GM18498 (cell line): ENCODE data around the gene CYSRT1.
A peak's percentile ranks its signal among the peaks of the same experiment; 100 is the strongest.

Experiments used
- ATAC-seq: cut with Tn5 transposase; IDR thresholded peaks from one replicate; pipeline ENCODE4 v1.9.1; 2021; ENCODE audit warnings: mild to moderate bottlenecking, moderate library complexity; ENCODE audit not compliant: unreplicated experiment

CYSRT1 gene

DNA sequence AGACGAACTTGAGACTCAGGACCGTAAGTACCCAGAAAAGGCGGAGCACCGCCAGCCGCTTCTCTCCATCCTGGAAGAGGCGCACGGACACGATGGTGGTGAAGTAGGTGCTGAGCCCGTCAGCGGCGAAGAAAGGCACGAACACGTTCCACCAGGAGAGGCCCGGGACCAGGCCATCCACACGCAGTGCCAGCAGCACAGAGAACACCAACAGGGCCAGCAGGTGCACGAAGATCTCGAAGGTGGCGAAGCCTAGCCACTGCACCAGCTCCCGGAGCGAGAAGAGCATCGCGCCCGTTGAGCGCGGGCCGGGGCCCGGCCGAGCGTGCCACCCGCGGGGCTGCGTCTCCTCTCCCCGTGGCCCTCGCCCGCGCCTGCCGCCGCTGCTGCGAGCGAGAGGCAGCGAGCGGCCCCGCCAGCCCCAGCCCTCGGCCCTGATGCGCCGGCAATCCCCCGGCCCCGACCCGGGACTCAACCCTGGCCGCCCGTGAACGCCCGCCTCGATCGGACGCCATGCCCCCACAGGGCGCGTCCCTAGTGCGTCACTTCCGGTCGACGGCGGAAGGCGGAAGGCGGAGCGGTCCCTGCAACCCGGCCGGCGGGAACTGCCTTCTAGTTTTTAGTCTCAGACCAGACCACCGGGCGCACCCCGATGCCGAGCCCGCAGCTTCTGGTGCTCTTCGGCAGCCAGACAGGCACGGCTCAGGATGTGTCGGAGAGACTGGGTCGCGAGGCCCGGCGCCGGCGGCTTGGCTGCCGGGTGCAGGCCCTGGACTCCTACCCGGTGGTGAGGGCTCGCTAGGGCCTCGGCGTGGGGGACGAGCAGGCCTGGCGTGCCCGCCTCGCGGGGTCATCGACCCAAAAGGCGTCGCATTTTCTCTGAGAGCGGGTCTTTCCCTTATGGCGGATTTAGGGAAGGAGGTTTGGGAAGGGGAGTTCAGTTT lies 19.6 kb upstream of the CYSRT1 start, which contains the start of the genes NDOR1 and TMEM203:
TSS of gene NDOR1 (plus strand) at position 575 of the 944 bp plus-strand sequence. CDS start at position 653, 78 bp downstream.
TSS of gene TMEM203 (minus strand) at position 523 of the 944 bp plus-strand sequence. CDS start at position 289, 234 bp downstream.
- peak; percentile 39 for ATAC-seq

DNA sequence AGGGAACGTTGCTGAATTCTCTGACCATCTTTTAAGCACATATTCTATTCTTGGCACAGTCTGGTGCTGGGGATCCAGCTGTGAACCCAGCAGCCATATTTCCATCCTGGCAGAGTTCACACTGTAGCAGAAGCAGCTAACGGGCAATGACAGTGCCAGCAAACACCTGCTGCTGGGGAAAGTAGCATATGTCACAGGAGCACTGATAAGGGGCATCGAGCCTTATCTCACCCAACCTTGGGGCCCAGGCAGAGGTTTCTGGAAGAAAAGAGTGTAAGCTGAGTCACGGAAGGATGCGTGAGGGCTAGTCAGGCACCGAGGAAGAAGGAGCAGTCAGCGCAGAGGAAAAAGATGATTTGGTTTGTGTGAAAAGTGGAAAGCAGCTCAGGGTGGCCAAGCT lies 18.4 kb upstream of the CYSRT1 start:
- ATAC-seq = no peak

GRCh38 chr9:137211532-137211931 lies 13.4 kb upstream of the CYSRT1 start:
- no peak for ATAC-seq

GRCh38 chr9:137212520-137212919 lies 12.5 kb upstream of the CYSRT1 start:
- no peak for ATAC-seq

DNA sequence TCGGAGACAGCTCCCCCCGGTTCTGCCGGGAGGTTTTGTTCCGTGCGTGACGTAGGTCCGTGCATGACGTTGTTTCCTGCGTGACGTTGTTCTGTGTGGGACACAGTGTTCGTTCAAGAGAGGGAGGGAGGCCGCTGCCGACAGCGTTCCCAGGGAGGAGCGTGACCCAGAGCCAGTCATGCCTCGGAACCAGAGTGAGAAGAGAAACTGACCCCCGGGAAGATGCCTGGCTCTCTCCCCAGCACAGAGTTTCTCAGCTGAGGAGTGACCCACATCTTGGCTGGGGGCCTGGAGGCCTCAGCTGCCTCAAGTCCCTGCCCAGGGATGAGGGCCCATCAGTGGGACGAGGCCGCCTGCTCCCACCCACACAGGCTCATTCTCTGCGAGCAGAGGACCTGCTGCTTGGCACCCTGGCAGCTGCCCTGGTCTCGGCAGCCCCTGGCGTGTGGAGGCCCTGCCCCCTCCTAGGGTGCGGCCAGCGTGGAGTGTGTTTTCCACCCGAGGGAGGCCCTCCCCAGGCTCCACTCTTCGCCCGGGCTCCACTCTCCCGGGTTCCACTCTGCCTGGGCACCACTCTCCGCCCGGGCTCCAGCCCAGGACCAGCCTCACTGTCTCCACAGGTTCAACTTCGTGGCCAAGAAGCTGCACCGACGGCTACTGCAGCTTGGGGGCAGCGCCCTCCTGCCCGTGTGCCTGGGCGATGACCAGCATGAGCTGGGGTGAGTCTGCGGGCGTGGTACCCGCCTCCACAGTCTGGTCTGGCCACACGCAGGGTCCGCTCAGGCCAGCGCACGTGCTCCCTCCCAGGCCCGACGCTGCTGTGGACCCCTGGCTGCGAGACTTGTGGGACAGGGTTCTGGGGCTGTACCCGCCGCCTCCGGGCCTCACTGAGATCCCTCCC lies 11.6 kb upstream of the CYSRT1 start:
- ATAC-seq = no peak

DNA sequence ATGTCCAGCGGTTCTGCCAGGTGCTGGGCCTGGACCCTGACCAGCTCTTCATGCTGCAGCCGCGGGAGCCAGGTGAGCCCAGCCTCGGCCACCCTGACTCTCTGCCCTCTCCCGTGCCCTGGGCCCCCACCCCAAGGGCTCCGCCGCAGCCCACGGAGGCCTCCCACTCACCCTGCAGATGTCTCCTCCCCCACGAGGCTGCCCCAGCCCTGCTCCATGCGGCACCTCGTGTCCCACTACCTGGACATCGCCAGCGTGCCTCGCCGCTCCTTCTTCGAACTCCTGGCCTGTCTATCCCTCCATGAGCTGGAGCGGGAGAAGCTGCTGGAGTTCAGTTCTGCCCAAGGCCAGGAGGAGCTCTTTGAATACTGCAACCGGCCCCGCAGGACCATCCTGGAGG lies 10.4 kb upstream of the CYSRT1 start:
- no peak for ATAC-seq

DNA sequence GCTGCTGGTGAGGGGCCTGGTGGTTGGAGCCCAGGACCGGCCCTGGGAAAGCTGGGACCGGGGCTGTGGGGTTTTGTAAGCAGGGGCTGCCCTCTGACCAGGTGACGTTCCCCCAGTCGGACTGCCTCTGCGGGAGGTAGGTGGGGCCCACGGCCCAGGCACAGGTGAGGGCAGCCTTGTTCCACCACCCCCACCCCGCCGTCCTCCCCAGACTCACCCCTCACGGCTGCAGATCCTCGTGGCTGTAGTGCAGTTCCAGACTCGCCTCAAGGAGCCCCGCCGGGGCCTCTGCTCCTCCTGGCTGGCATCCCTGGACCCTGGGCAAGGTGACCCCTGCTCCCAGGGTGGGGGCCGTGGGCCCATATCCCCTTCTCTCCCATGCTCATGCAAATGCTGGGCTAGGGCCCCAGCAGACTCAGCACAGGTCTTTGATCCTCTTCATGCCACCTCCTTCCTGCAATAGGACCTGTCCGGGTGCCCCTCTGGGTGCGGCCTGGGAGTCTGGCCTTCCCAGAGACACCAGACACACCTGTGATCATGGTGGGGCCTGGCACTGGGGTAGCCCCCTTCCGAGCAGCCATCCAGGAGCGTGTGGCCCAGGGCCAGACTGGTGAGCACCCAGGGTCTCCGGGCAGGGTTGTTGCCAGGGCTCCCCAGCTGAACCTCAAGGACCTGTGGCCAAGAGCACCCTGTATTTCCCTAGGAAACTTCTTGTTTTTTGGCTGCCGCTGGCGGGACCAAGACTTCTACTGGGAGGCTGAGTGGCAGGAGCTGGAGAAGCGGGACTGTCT lies 9.6 kb upstream of the CYSRT1 start:
- no peak for ATAC-seq

DNA sequence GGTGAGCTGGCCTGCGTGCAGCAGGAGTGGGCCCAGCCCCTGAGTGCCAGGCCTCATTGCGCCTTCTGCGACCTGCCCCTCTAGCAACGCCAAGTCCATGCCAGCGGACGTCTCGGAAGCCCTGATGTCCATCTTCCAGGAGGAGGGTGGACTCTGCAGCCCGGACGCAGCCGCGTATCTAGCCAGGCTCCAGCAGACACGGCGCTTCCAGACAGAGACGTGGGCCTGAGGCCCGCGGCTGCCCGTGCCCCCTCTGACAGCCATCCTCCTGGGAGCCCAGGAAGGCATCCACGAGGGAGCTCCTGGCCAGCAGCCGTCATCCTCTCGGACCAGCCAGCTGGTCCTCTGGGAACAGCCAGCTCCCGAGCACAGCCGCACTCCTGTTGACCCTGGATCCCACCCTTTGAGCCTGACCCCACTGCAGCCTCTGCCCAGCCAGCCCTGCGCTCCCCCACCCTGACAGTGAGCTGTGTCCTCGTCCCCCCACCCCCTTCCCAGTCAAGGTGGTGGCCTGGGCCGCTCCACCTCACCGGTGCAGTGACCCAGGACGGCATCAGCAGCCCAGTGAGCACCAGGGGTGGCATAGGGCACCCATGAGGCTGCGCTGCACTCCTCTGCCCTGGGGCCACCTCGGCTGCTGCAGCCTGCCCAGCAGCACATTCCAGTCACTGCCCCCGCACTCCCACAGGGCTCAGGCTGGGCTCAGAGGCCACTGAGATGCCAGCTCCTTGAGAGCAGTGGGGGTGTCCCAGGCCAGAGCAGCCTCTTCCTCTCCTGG lies 8.6 kb upstream of the CYSRT1 start:
- no peak for ATAC-seq

GRCh38 chr9:137217276-137218211 lies 7.4 kb upstream of the CYSRT1 start:
- no peak for ATAC-seq

DNA sequence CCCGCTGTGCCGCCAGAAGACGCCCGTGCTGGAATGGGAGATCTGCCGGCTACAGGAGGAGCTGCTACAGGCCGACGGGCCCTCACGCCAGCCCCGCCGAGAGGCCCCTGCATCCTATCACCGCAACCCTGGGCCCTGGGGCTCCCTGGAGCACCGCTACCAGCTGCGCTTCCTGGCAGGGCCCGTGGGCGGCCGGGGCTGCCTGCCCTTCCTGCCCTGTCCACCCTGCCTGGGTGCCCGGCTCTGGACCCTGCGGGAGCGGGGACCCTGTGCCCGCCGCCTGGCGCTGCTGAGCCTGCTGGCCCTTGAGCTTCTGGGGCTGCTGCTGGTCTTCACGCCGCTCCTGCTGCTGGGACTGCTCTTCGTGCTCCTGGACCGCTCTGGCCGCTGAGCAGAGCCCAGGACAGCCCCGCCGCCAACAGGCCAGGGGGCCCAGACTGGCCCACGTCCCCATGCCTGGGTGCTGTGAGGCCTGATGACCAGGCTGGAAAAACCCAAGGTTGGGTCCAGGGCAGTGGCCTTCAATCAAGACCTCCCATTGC lies 6.7 kb upstream of the CYSRT1 start:
- no peak for ATAC-seq

GRCh38 chr9:137218754-137219271 lies 6.2 kb upstream of the CYSRT1 start:
- no peak for ATAC-seq

- no peak for ATAC-seq
Observed at GRCh38 chr9:137219757-137220316, 5.1 kb upstream of the CYSRT1 start.

- no peak for ATAC-seq
Observed at GRCh38 chr9:137220317-137221094, 4.5 kb upstream of the CYSRT1 start.

- ATAC-seq = no peak
Observed at GRCh38 chr9:137221095-137221505, 3.9 kb upstream of the CYSRT1 start.

- no peak for ATAC-seq
Observed at GRCh38 chr9:137221506-137222111, 3.4 kb upstream of the CYSRT1 start.

- no peak for ATAC-seq
Observed at GRCh38 chr9:137222190-137223077, 2.5 kb upstream of the CYSRT1 start, which contains the start of gene RNF208. Gene RNF208 (minus strand): TSS chr9:137222240. CDS start chr9:137221212, 1,028 bp downstream.
